NCI-H1048 (cell line): ENCODE measurements around the gene ADGRF4.
"Not testable (repeated sequence)": the region's sequence is repeated elsewhere in the genome, so short reads cannot be mapped to it uniquely, and the experiment has no call there.

Source experiments
- DNase-seq: peaks from one replicate; lab custom pipeline; 2025; lab: John Stamatoyannopoulos, UW

ADGRF4 gene

DNA sequence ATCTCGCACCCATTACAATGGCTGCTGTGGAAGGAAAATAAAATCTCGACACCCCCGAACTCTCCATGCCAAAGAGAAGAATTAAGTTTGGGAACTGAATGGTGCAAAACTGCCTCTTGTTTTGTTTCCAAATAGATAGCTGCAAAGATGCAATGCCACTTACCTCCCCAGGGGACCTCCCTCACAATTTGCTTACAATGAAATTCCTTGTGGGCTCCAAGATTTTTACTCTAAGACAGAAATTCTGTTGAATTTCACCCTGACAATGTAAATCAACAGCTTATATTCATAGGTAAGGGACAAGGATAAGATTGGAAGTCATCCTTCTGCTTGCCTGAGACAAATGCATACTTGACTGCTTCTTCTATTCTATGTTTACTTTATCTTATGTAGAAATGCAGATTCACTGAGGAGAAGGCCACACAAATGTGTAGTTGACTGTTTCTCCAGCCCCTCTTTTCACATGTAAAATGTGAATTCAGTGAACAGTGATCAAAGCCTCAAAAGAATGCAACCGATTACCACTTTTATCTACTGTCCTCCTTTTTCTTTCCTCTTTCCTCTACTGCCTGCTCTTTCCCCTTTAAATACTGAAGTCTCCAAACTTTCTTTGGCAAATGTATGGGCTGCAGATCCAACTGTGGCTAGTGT lies 36.6 kb downstream of the ADGRF4 start:
- DNase-seq = no peak

DNA sequence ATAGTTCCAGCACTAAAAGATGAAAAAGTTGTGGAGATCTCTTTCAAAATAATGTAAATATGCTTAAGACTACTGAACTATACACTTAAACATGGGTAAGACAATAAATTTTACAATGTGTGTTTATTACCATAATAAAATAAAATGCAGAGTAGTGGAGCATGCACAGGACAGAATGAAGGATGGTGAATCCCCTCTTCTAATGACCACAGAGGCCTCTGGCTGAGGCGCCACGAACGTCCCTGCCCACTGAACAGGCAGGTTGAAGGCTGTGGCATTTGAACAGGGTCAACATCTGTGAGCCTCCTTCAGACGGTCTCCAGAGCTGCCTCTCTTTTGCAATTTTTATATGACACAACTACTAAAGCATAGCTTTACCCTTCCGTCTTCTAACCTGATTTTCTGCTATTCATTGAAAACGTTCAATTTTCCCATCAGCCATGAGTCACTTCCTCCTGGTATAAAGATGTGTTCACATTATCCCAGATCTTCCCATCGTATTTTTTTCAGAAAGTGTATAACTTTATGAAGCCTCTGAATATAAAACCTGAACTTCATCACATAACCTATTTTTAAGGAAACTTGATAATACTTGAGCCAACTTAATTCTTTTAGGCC lies 37.8 kb downstream of the ADGRF4 start:
- no peak for DNase-seq

DNA sequence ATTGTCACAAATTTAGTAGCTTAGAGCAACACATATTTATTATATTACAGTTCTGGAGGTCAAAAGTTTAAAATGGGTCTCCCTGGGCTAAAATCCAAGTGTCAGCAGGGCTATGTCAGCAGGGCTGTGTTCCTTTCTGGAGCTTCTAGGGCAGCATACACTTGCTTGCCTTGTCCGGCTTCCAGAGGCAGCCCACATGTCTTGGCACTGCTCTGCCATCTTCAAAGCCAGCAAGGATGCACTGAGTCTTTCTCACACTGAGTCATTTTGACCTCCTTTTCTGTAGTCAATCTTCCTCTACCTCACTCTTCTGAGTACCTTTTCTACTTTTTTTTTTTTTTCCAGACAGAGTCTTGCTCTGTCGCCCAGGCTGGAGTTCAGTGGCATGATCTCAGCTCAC lies 39.0 kb downstream of the ADGRF4 start:
- no peak for DNase-seq

DNA sequence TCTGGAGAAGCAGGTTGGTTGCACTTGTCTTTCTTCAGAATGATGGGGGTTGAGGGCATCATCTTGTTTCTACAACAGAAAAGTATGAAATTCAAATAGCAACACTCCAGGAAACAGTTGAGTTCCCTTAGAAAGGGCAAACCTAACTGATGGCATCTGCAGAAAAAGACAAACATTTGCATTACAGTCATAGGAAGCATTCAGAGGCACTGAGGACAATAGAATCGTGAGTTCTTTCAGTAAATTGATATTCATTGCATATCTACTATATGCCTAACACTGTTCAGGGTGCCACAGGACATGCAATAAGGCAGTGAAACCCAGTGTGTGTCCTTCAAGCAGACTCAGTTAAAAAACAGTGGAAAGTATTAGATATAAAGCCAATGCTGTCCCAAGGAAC lies 42.3 kb downstream of the ADGRF4 start:
- no peak for DNase-seq

DNA sequence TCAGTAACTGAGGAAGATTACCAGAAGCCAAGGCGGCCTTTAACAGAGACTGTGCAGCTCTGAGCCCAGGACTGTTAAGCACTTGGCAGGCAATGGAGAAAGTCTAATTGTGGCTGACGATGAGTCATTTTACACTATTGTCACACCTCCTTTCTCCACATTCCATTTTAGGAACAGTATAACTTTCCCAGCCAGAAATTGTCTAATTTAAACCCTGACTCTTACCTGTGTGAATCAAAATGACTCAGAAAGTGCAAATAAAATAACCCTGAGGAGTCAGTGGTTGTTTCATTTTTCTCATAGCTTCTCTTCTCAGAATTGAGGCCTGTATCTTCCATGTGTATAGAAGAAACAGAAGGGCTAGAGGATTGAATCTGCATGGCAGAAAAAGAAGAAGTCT lies 43.4 kb downstream of the ADGRF4 start:
- no peak for DNase-seq

DNA sequence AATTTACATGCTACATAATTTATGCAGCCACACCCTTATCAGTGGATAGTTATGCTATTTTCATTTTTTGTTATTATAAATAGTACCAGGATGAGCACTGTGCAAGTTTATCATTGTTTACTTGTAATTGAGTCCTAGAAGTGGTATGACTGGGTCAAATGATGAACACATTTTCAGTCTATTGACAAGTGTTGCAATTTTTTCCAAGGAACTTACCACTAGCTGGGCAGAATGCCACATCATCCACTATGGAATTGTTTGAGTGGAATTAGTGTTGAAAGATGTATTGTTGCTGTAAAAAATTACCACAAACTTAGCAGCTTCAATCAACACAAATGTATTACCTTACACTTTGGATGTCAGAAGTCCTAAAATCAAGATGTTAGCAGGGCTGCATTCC lies 45.4 kb downstream of the ADGRF4 start:
- DNase-seq = no peak

DNA sequence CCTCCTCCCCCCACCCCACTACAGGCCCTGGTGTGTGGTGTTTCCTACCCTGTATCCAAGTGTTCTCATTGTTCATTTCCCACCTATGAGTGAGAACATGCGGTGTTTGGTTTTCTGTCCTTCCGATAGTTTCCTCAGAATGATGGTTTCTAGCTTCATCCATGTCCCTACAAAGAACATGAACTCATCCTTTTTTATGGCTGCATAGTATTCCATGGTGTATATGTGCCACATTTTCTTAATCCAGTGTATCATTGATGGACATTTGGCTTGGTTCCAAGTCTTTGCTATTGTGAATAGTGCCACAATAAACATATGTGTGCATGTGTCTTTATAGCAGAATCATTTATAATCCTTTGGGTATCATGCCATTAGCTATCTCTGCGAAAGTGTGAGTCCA lies 46.9 kb downstream of the ADGRF4 start:
- DNase-seq = not testable (repeated sequence)

DNA sequence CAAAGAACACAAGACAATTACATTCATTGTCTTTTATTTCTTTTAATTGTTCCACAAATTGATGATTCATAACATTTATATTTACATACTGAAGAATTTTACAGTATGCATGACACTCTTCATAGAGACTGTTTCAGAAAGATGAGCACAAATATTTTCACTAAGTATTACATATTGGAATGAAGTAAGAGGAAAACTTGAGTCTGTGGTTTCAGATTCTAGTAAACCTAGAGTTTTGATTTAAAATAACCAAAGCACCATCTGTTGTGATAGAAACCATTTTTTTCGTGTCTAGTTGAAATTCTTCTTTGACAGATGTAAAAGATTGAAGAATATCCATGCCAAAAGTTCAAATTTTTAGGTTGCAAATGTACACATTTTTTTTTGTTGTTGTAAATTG lies 51.4 kb downstream of the ADGRF4 start:
- no peak for DNase-seq

DNA sequence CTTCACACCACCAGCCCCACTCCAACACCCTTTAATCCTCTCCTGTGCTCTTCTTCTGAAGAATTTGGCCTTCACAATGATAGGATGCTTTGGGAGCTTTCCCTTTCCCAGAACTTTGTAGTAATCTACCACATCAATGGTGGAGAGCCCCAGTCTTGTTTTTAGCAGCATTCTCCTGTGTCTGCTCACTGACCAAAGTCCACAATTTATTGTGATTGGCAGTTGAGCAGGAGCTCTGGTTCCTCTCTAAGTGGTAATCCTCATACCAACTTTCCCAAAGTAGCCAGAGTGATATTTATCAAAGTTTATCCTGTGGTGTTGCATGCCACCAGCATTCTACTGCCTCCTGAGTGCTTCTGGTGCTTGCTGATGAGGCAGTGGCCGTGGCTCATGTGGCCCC lies 54.4 kb downstream of the ADGRF4 start:
- no peak for DNase-seq

DNA sequence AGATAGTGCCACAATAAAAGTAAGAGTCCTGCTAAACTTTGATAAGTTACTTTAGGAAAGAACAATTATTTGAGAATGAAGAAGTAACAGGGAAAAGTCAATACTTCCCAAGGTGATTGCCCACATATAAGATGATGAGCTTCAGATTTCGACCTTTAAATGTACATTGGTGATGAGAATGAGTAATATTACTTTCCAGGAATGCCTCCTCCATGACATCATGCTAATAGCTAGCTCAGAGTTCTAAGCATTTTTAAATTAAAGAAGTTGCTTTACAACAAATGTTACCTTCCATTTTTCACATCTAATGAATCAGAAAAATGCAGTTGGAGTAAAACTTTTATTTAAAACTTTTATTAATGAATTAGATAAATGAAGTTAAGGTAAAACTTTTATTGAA lies 61.0 kb downstream of the ADGRF4 start:
- DNase-seq = no peak

DNA sequence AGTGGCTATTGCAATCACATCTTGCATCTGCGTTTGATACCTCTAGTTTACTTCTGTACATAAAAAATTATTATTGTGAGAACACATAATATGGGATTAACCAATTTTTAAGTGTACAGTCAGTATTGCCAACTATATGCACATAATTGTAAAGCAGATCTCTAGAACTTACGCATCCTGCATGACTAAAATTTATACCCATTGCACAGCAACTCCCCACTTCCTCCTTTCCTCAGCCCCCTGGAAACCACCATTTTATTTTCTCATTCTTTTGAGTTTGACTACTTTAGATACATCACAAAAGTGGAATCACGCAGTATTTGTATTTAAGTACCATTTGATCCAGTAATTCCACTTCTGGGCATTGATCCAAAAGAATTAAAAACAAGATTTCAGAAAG lies 64.1 kb downstream of the ADGRF4 start:
- no peak for DNase-seq

DNA sequence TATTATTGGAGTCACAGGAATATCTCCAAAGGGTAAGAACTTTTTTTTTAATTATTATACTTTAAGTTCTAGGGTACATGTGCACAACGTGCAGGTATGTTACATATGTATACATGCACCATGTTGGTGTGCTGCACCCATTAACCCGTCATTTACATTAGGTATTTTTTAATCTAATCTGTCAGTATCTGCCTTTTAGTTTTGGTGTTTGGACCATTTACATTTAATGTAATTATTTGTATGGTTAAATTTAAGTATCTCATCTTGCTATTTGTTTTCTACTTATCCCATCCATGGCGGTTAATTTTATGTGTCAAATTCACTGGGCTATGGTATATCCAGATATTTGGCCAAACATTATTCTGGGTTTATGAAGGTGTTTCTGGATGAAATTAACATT lies 68.1 kb downstream of the ADGRF4 start:
- DNase-seq = no peak

DNA sequence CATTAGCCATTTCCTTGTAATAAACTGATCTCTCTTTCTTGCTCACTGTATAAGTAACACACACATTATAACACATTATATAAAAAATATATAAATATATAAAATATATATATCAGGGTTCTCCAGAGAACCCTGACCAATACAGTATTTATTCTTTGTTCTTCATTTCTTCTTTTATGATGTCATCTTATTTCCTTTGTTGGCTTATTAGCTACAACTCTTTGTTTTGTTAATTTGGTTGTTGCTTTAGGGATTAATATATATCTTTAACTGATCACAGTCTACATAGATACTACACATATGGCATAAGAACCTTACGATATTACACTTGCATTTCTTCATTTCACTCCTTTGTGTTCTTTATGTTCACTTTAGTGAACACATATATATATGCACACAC lies 68.7 kb downstream of the ADGRF4 start:
- DNase-seq = no peak

DNA sequence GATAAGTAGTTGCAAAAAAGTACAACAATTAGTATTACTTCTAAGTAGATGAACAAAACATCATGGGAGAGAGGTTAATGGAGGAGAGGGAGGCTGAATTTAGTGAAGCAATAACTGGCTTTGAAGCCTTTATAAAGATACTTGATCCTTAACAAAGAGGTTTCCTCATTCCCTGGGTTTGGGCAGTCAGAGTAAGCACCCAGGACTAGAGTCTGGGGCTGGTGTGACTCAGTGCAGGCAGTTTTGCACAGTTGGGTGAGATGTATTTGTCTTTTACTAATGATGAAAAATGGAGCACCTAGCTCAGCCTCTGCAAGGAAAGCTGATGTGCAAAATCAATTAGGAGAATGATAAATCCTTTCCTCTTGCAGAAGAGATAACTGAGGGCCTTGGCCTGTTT lies 71.6 kb downstream of the ADGRF4 start:
- DNase-seq = no peak
